HG02840 (cell line): ENCODE measurements around the gene CHRM4.

Experiments used
- ATAC-seq: cut with Tn5 transposase; IDR thresholded peaks from one replicate; pipeline ENCODE4 v1.9.1; 2021; ENCODE audit warnings: mild to moderate bottlenecking, moderate library complexity, moderate number of reproducible peaks; ENCODE audit not compliant: unreplicated experiment, low FRiP score

Gene CHRM4

DNA sequence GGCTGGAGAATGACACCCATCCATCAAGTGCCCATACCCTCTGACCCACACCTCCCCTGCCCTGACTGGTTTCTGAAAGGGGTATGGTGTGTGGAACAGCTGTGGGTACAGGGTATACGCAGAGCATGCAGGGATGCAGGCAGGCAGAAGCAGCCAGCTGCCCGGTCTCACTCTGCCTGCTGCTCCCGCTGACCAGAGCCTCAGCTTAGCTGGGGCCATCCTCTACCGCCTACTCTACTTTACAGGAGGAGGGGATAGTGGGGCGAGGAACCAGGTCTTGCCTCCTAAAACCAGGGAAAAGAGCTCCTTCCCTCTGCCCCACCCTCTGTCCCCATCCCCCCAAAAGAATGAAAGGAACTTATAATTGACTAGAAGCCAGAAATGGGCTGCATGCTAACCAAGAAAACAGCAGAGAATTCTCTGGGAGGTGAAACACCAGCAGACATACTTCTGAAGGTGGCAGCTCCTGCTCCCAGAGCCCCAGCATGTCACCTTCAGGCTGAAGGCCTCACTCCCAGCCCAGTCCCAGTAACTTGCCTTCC lies 13.0 kb upstream of the CHRM4 start:
- no peak for ATAC-seq

DNA sequence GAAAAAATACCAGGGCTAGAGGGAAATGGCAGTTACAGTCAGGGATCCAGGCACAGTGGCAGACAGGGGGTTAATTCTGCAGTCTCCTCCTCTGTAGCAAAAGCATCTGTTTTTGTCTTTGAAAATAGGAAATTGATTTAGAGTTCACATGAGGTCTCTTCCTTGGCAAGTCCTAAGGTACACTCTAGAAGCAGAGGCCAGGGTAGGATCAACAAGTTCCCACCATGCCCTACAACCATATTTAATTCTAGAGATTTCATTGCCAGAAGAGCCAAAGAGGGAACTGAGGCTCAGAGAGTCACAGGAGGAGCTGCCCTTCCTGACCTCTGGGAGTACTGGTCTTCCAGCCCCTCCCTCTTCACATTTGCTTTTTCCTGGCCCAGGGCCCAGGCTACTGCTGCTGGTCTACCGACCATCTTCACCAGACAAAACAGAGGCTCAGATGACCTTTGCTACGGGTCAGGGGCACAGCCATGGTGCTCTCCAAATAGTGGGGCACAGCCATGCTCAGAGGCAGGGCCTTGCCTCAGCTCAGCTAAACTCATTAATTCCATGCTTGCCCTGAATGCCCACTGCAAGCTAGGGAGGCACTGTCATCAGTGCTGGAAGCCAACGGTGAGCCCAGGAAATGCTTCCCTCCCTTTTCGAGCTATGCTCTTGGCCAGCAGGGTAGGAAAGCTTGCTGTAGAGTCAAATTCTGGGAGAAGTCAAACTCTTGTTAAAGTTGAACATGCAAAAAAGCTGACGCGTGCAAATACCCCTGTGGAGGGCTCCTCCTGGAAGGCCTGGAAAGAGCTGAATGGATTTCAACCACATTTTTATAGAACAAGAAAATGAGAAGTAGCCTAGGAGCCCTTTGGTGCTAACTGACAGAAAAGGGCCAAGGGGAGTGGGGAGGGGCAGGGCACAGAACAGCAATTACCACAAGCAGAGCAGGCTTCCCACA lies 11.7 kb upstream of the CHRM4 start:
- ATAC-seq = no peak

GRCh38 chr11:46397526-46397925 lies 6.0 kb upstream of the CHRM4 start:
- ATAC-seq = no peak

- no peak for ATAC-seq
Observed at GRCh38 chr11:46393759-46394158, 2.2 kb upstream of the CHRM4 start.

GRCh38 chr11:46393231-46393616 lies 1.6 kb upstream of the CHRM4 start:
- no peak for ATAC-seq

GRCh38 chr11:46392421-46393230 lies 1.1 kb upstream of the CHRM4 start:
- no peak for ATAC-seq

DNA sequence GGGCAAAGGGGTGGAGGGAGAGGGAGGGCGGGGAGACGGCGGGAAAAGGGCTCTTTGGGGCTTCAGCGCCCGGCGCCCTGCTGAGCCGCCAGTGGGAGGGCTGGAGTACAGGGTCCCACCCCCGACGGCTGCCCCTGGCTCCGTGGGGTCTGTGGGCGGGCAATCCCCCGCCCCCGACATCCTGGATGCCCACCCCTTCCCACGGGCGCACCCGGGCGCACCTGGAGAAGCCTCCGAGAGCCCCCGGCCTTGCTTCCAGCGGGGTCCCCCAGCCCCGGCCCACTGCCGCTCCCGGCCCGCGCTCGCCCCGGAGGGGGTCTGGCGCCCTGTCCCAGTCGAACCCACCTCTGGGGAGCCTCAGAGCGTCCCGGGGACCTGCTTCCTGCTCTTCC lies 394 bp downstream of the CHRM4 start:
- no peak for ATAC-seq

GRCh38 chr11:46390331-46391171 lies 1.0 kb downstream of the CHRM4 start:
- ATAC-seq = no peak

- no peak for ATAC-seq
Observed at GRCh38 chr11:46389450-46390330, 1.9 kb downstream of the CHRM4 start.

DNA sequence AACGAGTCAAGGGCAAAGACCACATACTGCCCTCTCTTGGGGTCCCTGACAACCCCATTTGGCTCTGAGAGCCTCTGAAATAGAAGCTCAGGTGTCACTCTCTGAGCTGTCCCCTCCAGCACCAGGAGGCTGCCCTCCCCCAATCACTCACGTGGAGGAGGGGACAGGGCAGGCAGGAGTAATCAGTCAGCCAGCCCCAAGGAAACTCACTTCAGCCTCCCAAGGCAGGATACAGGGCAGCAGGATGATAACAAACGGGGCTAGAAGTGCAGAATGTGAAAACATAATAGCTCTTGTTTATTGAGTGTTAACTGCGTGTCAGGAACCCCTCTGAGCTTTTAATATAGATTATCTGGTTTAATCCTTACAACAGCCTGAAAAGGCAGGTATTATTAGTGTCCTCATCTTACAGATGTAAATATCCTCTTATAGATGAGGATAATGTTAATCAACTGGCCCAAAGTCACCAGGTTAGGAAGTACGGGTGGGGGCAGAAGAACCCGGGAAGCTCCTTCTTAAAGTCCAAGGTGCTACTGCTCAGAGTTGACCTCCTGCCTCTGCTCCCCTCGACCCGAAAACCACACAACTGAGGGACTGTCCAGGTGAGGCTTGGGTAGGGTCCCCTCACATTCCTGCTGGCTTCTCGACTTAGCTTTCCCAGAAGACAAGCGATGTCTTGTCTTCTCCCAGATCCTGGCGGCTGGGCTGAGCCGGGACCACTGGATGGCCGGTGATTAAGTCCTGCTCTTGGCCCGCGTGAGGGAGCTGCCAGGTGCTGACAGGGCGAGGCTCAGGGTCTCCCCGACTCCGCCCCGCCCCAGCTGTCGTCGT lies 2.7 kb downstream of the CHRM4 start:
- ATAC-seq = no peak

DNA sequence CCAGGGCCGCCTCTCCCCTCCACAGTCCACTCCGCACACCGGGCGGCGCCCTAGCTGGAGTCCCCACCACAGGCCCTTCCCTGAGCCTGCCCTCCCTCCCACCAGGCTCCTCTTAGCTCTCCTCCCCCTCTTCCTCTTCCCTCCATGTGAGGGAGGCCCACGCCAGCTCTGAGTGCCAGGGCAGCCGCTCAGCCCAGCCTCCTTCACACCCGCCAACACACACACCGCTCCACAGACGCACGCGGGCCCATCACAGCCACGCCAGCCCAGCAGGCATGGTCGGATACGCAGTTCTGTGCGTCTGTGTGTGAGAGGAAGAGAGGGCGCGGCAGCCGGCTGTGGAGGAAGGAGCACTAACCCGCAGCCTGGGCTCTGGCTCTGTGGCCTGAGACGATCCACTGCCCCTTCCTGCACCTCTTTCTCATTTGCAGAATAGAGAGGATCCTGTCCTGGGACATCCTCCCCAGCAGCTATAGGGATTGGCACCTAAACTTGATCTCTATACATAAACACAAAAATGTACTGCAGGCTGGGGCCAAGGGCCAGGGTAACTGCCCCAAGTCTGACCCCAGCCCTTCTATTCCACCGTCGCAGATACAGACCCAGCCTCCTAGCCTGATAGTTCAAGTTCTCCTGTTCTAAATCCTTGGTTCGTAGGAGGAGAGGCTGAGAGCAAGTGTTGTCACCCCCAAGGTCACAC lies 3.5 kb downstream of the CHRM4 start:
- ATAC-seq = no peak

- no peak for ATAC-seq
Observed at GRCh38 chr11:46387456-46387855, 4.1 kb downstream of the CHRM4 start.

- no peak for ATAC-seq
Observed at GRCh38 chr11:46386674-46387073, 4.9 kb downstream of the CHRM4 start.

GRCh38 chr11:46386005-46386578 lies 5.5 kb downstream of the CHRM4 start:
- ATAC-seq = no peak

GRCh38 chr11:46385169-46386004 lies 6.2 kb downstream of the CHRM4 start:
- ATAC-seq = no peak

DNA sequence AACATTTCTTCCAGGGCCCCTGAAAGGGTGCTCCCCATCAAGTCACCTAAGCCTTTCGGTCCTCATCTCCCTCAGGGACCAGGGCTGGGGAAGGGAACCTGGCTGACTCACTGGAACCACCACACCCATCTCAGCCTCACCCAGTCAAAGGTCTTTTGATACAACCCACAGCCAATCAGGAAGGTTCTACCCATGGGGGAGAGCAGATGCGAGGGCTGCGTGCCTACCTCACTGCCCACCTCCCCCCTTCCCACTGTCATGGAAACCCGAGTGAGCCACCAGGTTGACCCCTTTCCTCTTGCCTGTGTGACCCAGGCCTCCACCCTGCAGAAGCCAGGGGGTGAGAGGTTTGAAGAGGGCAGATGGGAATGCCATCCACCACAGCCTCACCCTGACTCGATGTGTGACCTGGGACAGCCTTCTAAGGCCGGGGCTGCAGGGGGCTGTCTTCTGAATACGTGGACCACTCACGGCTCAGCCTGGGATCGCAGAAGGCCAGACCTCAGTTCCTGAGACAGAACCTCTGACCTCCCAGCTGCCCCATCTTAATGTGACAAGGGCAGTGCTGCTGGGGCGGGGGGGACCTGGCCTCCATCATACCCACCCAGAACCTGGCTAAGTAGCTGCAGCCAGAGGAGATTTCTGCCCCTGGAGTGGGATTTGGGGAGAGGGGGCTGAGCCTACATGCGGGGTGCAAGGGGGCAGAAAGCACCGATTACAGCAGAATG lies 7.4 kb downstream of the CHRM4 start:
- ATAC-seq = no peak
